SK-N-SH (cell line): ENCODE measurements around the gene LCE3E. TPM values are rescaled to one million over a fixed set of nuclear protein-coding genes. Genes with fewer than 3 reads are reported as not detected.

ENCODE experiments used
- CTCF ChIA-PET: fragments of 300-600, 350-600 bp; formaldehyde crosslinking; extraction: SDS; loops from one replicate; lab custom pipeline; 2021; lab: Yijun Ruan, JAX
- POLR2A ChIA-PET: fragments of 350-600 bp; sonication (Branson Sonifier 250); formaldehyde crosslinking; extraction: SDS; loops from one replicate; lab custom pipeline; 2020; ENCODE audit warnings: antibody characterized with exemption, inconsistent platforms; lab: Yijun Ruan, JAX
- DNase-seq: peaks from one replicate; pipeline ENCODE4 v3.0.0; 2012
- H2AFZ ChIP-seq: fragments of 200-600 bp; sonication (generic); 2 replicates; pipeline ENCODE4 v1.8.1; 2016; ENCODE audit warnings: antibody characterized with exemption, mild to moderate bottlenecking, low read depth
- H3F3A ChIP-seq: fragments of 200-600 bp; sonication (generic); replicated peaks from 2 replicates; pipeline ENCODE3; 2016; ENCODE audit warnings: antibody characterized with exemption, mild to moderate bottlenecking; ENCODE audit not compliant: insufficient read depth
- H3K27ac ChIP-seq, 2 experiments: fragments of 200-500 bp in 1 of 2; fragments of 200-600 bp in 1 of 2; sonication (Bioruptor generic) in 1 of 2; sonication (generic), shearing (Covaris generic) in 1 of 2; 2 replicates each; pipeline versions ENCODE4 v1.5.1 to v1.6.1; 2014 to 2016; ENCODE audit warnings: low read depth in 2 of 2, inconsistent platforms in 1 of 2, low read length in 1 of 2, mild to moderate bottlenecking in 1 of 2, mixed read lengths in 1 of 2
- H3K27me3 ChIP-seq: fragments of 200-600 bp; sonication (generic), shearing (Covaris generic); 2 replicates; pipeline ENCODE4 v1.6.1; 2016; ENCODE audit warnings: mixed run types; ENCODE audit not compliant: insufficient read depth
- H3K36me3 ChIP-seq, 2 experiments: fragments of 200-500 bp in 1 of 2; fragments of 200-600 bp in 1 of 2; sonication (Bioruptor generic) in 1 of 2; sonication (generic) in 1 of 2; replicated peaks in 1 of 2; 2 replicates each; pipeline versions ENCODE3 to v1.5.1; 2014 to 2016; ENCODE audit warnings: low read length in 1 of 2, mild to moderate bottlenecking in 1 of 2; ENCODE audit not compliant: insufficient read depth in 2 of 2, control insufficient read depth in 1 of 2
- H3K4me1 ChIP-seq, 2 experiments: fragments of 200-500 bp in 1 of 2; fragments of 200-600 bp in 1 of 2; sonication (Bioruptor generic) in 1 of 2; sonication (generic), shearing (Covaris generic) in 1 of 2; 2 replicates each; pipeline versions ENCODE4 v1.5.1 to v1.6.1; 2014 to 2016; ENCODE audit warnings: low read depth in 1 of 2, low read length in 1 of 2, mixed run types in 1 of 2; ENCODE audit not compliant: insufficient read depth in 2 of 2, control insufficient read depth in 1 of 2
- H3K4me2 ChIP-seq: fragments of 200-600 bp; sonication (generic), shearing (Covaris generic); 2 replicates; pipeline ENCODE4 v1.6.1; 2017; ENCODE audit warnings: mixed run types
- H3K4me3 ChIP-seq, 2 experiments: fragments of 200-500 bp in 1 of 2; fragments of 200-600 bp in 1 of 2; sonication (Bioruptor generic) in 1 of 2; sonication (generic), shearing (Covaris generic) in 1 of 2; 2 replicates each; pipeline versions ENCODE4 v1.5.1 to v1.8.1; 2014 to 2016; ENCODE audit warnings: low read depth in 2 of 2, inconsistent platforms in 1 of 2, low read length in 1 of 2, mild to moderate bottlenecking in 1 of 2, mixed read lengths in 1 of 2, moderate library complexity in 1 of 2
- H3K79me2 ChIP-seq: fragments of 200-600 bp; sonication (generic); 2 replicates; pipeline ENCODE4 v1.8.1; 2017; ENCODE audit warnings: mild to moderate bottlenecking; ENCODE audit not compliant: insufficient read depth
- H3K9ac ChIP-seq: fragments of 200-600 bp; sonication (generic); 2 replicates; pipeline ENCODE4 v1.6.1; 2017; ENCODE audit warnings: mixed run types
- H3K9me2 ChIP-seq: fragments of 200-600 bp; sonication (generic); 2 replicates; pipeline ENCODE4 v1.6.1; 2017; ENCODE audit warnings: mixed run types
- H3K9me3 ChIP-seq: fragments of 200-600 bp; sonication (generic); 2 replicates; pipeline ENCODE4 v1.6.1; 2017; ENCODE audit warnings: mixed run types, mild to moderate bottlenecking, moderate library complexity
- H4K20me1 ChIP-seq: fragments of 200-600 bp; sonication (generic); 2 replicates; pipeline ENCODE4 v1.6.1; 2017; ENCODE audit warnings: mild to moderate bottlenecking, mixed run types; ENCODE audit not compliant: insufficient read depth
- CHD2 ChIP-seq: fragments of 150-350 bp; IDR thresholded peaks from 2 replicates; pipeline ENCODE4 v1.6.1; 2018; ENCODE audit warnings: low read length; ENCODE audit not compliant: partially characterized antibody
- CTCF ChIP-seq: fragments of 200-600 bp; sonication (generic); IDR thresholded peaks from 2 replicates; pipeline ENCODE4 v1.6.1; 2017; ENCODE audit warnings: antibody characterized with exemption, mild to moderate bottlenecking, moderate library complexity
- EZH2phosphoT487 ChIP-seq: fragments of 200-600 bp; sonication (generic); IDR thresholded peaks from 2 replicates; pipeline ENCODE4 v1.6.1; 2017; ENCODE audit warnings: low read depth, mixed run types, mild to moderate bottlenecking, antibody characterized with exemption, moderate library complexity, borderline replicate concordance
- FOSL2 ChIP-seq: IDR thresholded peaks from 2 replicates; pipeline ENCODE4 v1.4.0; 2012; ENCODE audit warnings: low read depth, mild to moderate bottlenecking, moderate library complexity, borderline replicate concordance
- FOXJ3 ChIP-seq: sonication (generic); formaldehyde crosslinking; IDR thresholded peaks from 2 replicates; pipeline ENCODE4 v1.5.1; 2020; ENCODE audit warnings: mild to moderate bottlenecking, missing genetic modification reagents
- GABPA ChIP-seq: IDR thresholded peaks from 2 replicates; pipeline ENCODE4 v1.4.0; 2012; ENCODE audit warnings: low read depth, mild to moderate bottlenecking
- GATA2 ChIP-seq: sonication (generic); formaldehyde crosslinking; IDR thresholded peaks from 2 replicates; pipeline ENCODE4 v1.5.0; 2020; ENCODE audit warnings: mild to moderate bottlenecking, missing genetic modification reagents
- JUND ChIP-seq: IDR thresholded peaks from 2 replicates; pipeline ENCODE4 v1.4.0; 2012
- MEF2A ChIP-seq: IDR thresholded peaks from 2 replicates; pipeline ENCODE4 v1.4.0; 2012; ENCODE audit warnings: low read depth, borderline replicate concordance
- NFIC ChIP-seq: IDR thresholded peaks from 2 replicates; pipeline ENCODE4 v1.4.0; 2012; ENCODE audit warnings: borderline replicate concordance
- NRF1 ChIP-seq: IDR thresholded peaks from 2 replicates; pipeline ENCODE4 v1.6.1; 2012; ENCODE audit warnings: low read depth, mild to moderate bottlenecking, low read length
- RAD21 ChIP-seq: IDR thresholded peaks from 2 replicates; pipeline ENCODE4 v1.6.1; 2012; ENCODE audit warnings: mild to moderate bottlenecking, low read length
- RFX5 ChIP-seq: IDR thresholded peaks from 2 replicates; pipeline ENCODE4 v1.6.1; 2012; ENCODE audit warnings: mild to moderate bottlenecking, improper control_type of control experiment, low read length
- SMC3 ChIP-seq: IDR thresholded peaks from 2 replicates; pipeline ENCODE4 v1.6.1; 2012; ENCODE audit warnings: low read depth, low read length, improper control_type of control experiment
- USF1 ChIP-seq: IDR thresholded peaks from 2 replicates; pipeline ENCODE4 v1.4.0; 2012; ENCODE audit warnings: low read depth, borderline replicate concordance
- USF2 ChIP-seq: fragments of 150-350 bp; IDR thresholded peaks from 2 replicates; pipeline ENCODE4 v1.6.1; 2017; ENCODE audit warnings: antibody characterized with exemption, low read length, low read depth, borderline replicate concordance
- WGBS: methylation state at CpG from one replicate; pipeline ENCODE4 v1.1.6; 2017; ENCODE audit warnings: low lambda C conversion rate; 5-methylcytosine and 5-hydroxymethylcytosine counted together
- polyA plus RNA-seq, 3 experiments: library from polyadenylated mRNA; depleted of rRNA; stranded (reverse); fragments of >200 nt; gene quantifications; 2 replicates each; pipeline ENCODE4 v1.2.3, GENCODE V29; 2012

Gene LCE3E
- polyA plus RNA-seq, 1 of the 3 experiments (the other 2 are of a cell fraction): not detected

- WGBS: 0% methylated on average over 4 of the region's 4 CpGs
- Histone ChIP-seq H3K4me3 (no peak overlapping the region), H3K9ac (no peak overlapping the region), H3K27ac (no peak overlapping the region), H3K9me2 (no peaks in the 10 kb centered on the region), H3F3A (no peaks in the 10 kb centered on the region), H4K20me1 (no peaks in the 10 kb centered on the region), H3K79me2 (no peaks in the 10 kb centered on the region), H3K27me3 (peaks cover 31% of the 10 kb centered on the region; the same call in 1 of the 2 replicates), H2AFZ (no peak overlapping the region), H3K36me3 (no peaks in the 10 kb centered on the region), H3K9me3 (no peaks in the 10 kb centered on the region), H3K4me2 (no peak overlapping the region), H3K4me1 (no peaks in the 10 kb centered on the region)
- CTCF ChIA-PET: interaction anchor here (1.8 kb wide), 1 partner anchor 39 kb away, joined by 4 read pairs; no protein-coding TSS in a partner anchor
- TF ChIP-seq USF1: no peak
- no peak for TF ChIP-seq FOXJ3
- TF ChIP-seq RFX5: no peak
- no peak for TF ChIP-seq FOSL2
- no peak for TF ChIP-seq NRF1
- no peak for TF ChIP-seq SMC3
- TF ChIP-seq USF2: no peak
- no peak for TF ChIP-seq CHD2
- TF ChIP-seq GABPA: no peak
- TF ChIP-seq GATA2 (CRISPR knock-in tag): no peak
- no peak for TF ChIP-seq NFIC
- TF ChIP-seq CTCF: no peak
- no peak for TF ChIP-seq EZH2phosphoT487
- TF ChIP-seq JUND: no peak
- no peak for TF ChIP-seq RAD21
- POLR2A ChIA-PET: no interaction called here
- DNase-seq: no peak
Observed at GRCh38 chr1:152537496-152537895, 29.1 kb downstream of the LCE3E start.

DNA sequence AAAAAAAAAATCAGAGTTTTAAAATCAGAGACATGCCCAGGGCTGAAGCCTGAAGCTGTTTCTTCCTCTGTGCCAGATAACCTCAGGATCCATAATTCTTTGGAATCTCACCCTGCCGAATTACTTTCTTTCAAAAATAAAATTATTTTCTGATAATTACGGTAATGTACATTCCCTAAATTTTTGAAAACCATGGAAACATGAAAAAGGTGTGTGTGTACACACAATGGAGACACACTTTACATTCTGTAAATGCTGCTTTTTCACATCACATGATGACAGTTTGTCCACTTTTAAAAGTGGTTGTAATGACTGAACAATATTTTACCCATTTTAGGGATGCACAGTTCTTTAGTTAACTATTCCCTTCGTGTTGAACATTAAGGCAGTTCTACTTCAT, 30.8 kb downstream of the LCE3E start:
- no peaks in the 10 kb centered on the region for H3K9me3 ChIP-seq
- no peak overlapping the region for H3K4me3 ChIP-seq
- CTCF ChIA-PET: interaction anchor here (3.4 kb wide), 1 partner anchor 37 kb away, joined by 15 read pairs; no protein-coding TSS in a partner anchor
- H3K4me1 ChIP-seq: no peaks in the 10 kb centered on the region
- no peak overlapping the region for H3K27ac ChIP-seq
- no peak overlapping the region for H3K4me2 ChIP-seq
- no peak for DNase-seq
- no peak overlapping the region for H2AFZ ChIP-seq
- H3K79me2 ChIP-seq: no peaks in the 10 kb centered on the region
- peaks cover 31% of the 10 kb centered on the region; the same call in 1 of the 2 replicates for H3K27me3 ChIP-seq
- H3K36me3 ChIP-seq: no peaks in the 10 kb centered on the region
- TF ChIP-seq NFIC (no peak), CHD2 (no peak), MEF2A (no peak), EZH2phosphoT487 (no peak)
- H4K20me1 ChIP-seq: no peaks in the 10 kb centered on the region
- POLR2A ChIA-PET: no interaction called here
- no peaks in the 10 kb centered on the region for H3F3A ChIP-seq
- WGBS: 8% methylated on average over 3 of the region's 3 CpGs
- no peak overlapping the region for H3K9ac ChIP-seq
- H3K9me2 ChIP-seq: no peaks in the 10 kb centered on the region
